GM23248 (cell line): Measurements from ENCODE around the gene SLC24A4.

ENCODE experiments used
- EZH2 ChIP-seq: fragments of 200-600 bp; sonication (generic); IDR thresholded peaks from 2 replicates; pipeline ENCODE4 v1.6.1; 2018; ENCODE audit warnings: antibody characterized with exemption, mild to moderate bottlenecking; ENCODE audit not compliant: insufficient read depth, poor library complexity, severe bottlenecking
- EZH2phosphoT487 ChIP-seq: fragments of 200-600 bp; sonication (generic); IDR thresholded peaks from 2 replicates; pipeline ENCODE4 v1.6.1; 2018; ENCODE audit warnings: antibody characterized with exemption, moderate library complexity, mild to moderate bottlenecking, low read depth; ENCODE audit not compliant: insufficient read depth

- TF ChIP-seq EZH2 (no peak), EZH2phosphoT487 (no peak)
Measured at GRCh38 chr14:92397953-92398564, 75.1 kb downstream of the SLC24A4 start.
